ENCODE results near the gene STK33.

- no peak for TF ChIP-seq CTCF (conservative IDR thresholded peaks at IDR 0.05)
- TF ChIP-seq ZFX (IDR thresholded peaks at IDR 0.05): no peak
Measured at GRCh38 chr11:8392166-8392565, 201.9 kb downstream of the STK33 start.

Measured in C4-2B (cell line).